Endothelial cell of umbilical vein (primary cell): ENCODE measurements around the gene ZNF423. TPM values are rescaled to one million over a fixed set of nuclear protein-coding genes. Genes with fewer than 3 reads are reported as not detected.

Experiments
- BruUV-seq: library from RNA; stranded (reverse); fragments of 400-500 nt; replicated peaks from 2 replicates; lab custom pipeline; 2021; lab: Mats Ljungman, UMichigan
- CTCF ChIA-PET: fragments of 300-600, 350-600 bp; sonication (Branson Sonifier 250); formaldehyde crosslinking; loops from one replicate; lab custom pipeline; 2021; ENCODE audit warnings: antibody characterized with exemption, inconsistent platforms; lab: Charles Lee
- POLR2A ChIA-PET: fragments of 300-600, 350-600 bp; sonication (Branson Sonifier 250); formaldehyde crosslinking; loops from one replicate; lab custom pipeline; 2021; ENCODE audit warnings: antibody characterized with exemption, inconsistent platforms; lab: Charles Lee
- DNase-seq: peaks from one replicate; pipeline ENCODE4 v3.0.0-alpha.2; 2011; ENCODE audit warnings: low read depth, low spot score
- FAIRE-seq: peaks from 2 replicates; lab custom pipeline; 2011; peaks lifted over from hg19 to GRCh38; lab: Jason Lieb, UNC
- H2AFZ ChIP-seq: 2 replicates; pipeline ENCODE4 v1.6.0; 2012; ENCODE audit warnings: low read depth, low read length, control low read depth, inconsistent platforms
- H3K27ac ChIP-seq: 2 replicates; pipeline ENCODE4 v1.5.1; 2011; ENCODE audit warnings: low read depth, mild to moderate bottlenecking, control low read depth, low read length, moderate library complexity; ENCODE audit not compliant: insufficient read depth
- H3K27me3 ChIP-seq, 2 experiments: 2 replicates each; pipeline versions ENCODE4 v1.6.0 to v1.6.1; 2011; ENCODE audit warnings: low read length in 2 of 2, mixed read lengths in 1 of 2; ENCODE audit not compliant: control insufficient read depth in 2 of 2, insufficient read depth in 2 of 2
- H3K36me3 ChIP-seq, 2 experiments: 2 replicates in 1 of 2; 3 replicates in 1 of 2; pipeline ENCODE4 v1.5.1; 2011; ENCODE audit warnings: low read length in 2 of 2, mild to moderate bottlenecking in 1 of 2, moderate library complexity in 1 of 2; ENCODE audit not compliant: control insufficient read depth in 2 of 2, insufficient read depth in 2 of 2; ENCODE audit errors: extremely low read depth in 1 of 2
- H3K4me1 ChIP-seq: 3 replicates; pipeline ENCODE4 v1.5.1; 2011; ENCODE audit warnings: mild to moderate bottlenecking, low read length; ENCODE audit not compliant: control insufficient read depth, insufficient read depth; ENCODE audit errors: extremely low read depth
- H3K4me2 ChIP-seq: 2 replicates; pipeline ENCODE4 v1.6.1; 2011; ENCODE audit warnings: low read length, control low read depth, mixed read lengths; ENCODE audit not compliant: insufficient read depth
- H3K4me3 ChIP-seq, 3 experiments: fragments of 200-600 bp in 1 of 3; sonication (generic), shearing (Covaris generic) in 1 of 3; replicated peaks in 1 of 3; 2 replicates each; pipeline ENCODE4 v1.5.1; 2011 to 2016; ENCODE audit warnings: control low read depth in 3 of 3, low read length in 3 of 3, mild to moderate bottlenecking in 2 of 3, inconsistent platforms in 1 of 3, low read depth in 1 of 3, moderate library complexity in 1 of 3; ENCODE audit not compliant: insufficient read depth in 1 of 3
- H3K79me2 ChIP-seq: 2 replicates; pipeline ENCODE4 v1.6.0; 2012; ENCODE audit warnings: low read length, inconsistent platforms; ENCODE audit not compliant: control insufficient read depth, insufficient read depth
- H3K9ac ChIP-seq: replicated peaks from 2 replicates; pipeline ENCODE3; 2011; ENCODE audit warnings: low read length, control low read depth; ENCODE audit not compliant: insufficient read depth; ENCODE audit errors: extremely low read depth
- H3K9me1 ChIP-seq: replicated peaks from 3 replicates; pipeline ENCODE4 v1.6.0; 2011; ENCODE audit warnings: mild to moderate bottlenecking, low read length; ENCODE audit not compliant: control insufficient read depth, insufficient read depth; ENCODE audit errors: extremely low read depth
- H3K9me3 ChIP-seq: replicated peaks from 2 replicates; pipeline ENCODE4 v1.5.1; 2012; ENCODE audit warnings: low read length, inconsistent platforms; ENCODE audit not compliant: control insufficient read depth, insufficient read depth
- H4K20me1 ChIP-seq: replicated peaks from 2 replicates; pipeline ENCODE3; 2011; ENCODE audit warnings: mild to moderate bottlenecking, low read length; ENCODE audit not compliant: control insufficient read depth, insufficient read depth; ENCODE audit errors: extremely low read depth
- EZH2 ChIP-seq: IDR thresholded peaks from 2 replicates; pipeline ENCODE4 v1.6.1; 2012; ENCODE audit warnings: borderline replicate concordance, low read depth, mild to moderate bottlenecking, moderate library complexity, low read length, inconsistent platforms; ENCODE audit not compliant: severe bottlenecking
- FOS ChIP-seq: IDR thresholded peaks from 2 replicates; pipeline ENCODE4 v1.6.1; 2011; ENCODE audit warnings: mild to moderate bottlenecking, low read length, moderate library complexity, borderline replicate concordance; ENCODE audit not compliant: insufficient read depth
- GATA2 ChIP-seq: IDR thresholded peaks from 2 replicates; pipeline ENCODE4 v1.7.0; 2011; ENCODE audit warnings: low read depth, mild to moderate bottlenecking, moderate library complexity, mixed read lengths, low read length; ENCODE audit not compliant: insufficient read length, insufficient read depth
- JUN ChIP-seq: IDR thresholded peaks from 2 replicates; pipeline ENCODE4 v1.6.1; 2011; ENCODE audit warnings: borderline replicate concordance, low read depth; ENCODE audit not compliant: insufficient read length, insufficient read depth
- MAX ChIP-seq: IDR thresholded peaks from 2 replicates; pipeline ENCODE4 v1.6.1; 2011; ENCODE audit not compliant: insufficient read depth, insufficient read length
- MYC ChIP-seq: IDR thresholded peaks from one replicate; pipeline ENCODE4 v1.6.1; 2011; ENCODE audit warnings: mild to moderate bottlenecking, low read depth, low read length
- POLR2A ChIP-seq: IDR thresholded peaks from 2 replicates; pipeline ENCODE4 v1.6.1; 2012; ENCODE audit warnings: low read depth, mild to moderate bottlenecking, control low read depth, low read length
- POLR2AphosphoS5 ChIP-seq: IDR thresholded peaks from 2 replicates; pipeline ENCODE4 v1.6.1; 2012; ENCODE audit warnings: low read depth, mild to moderate bottlenecking, control low read depth, low read length, moderate library complexity; ENCODE audit not compliant: insufficient read depth
- dilution Hi-C: fragments of 300-500 bp; cut with MboI; formaldehyde crosslinking; loops from one replicate; pipeline ENCODE4 v1.15.0; 2019; ENCODE audit warnings: low sequenced_read_pairs; ENCODE audit not compliant: extremely low pct_ligation_motif_present
- intact Hi-C: fragments of 100-400 bp; cut with micrococcal nuclease; formaldehyde crosslinking; loops from one replicate; pipeline ENCODE4 v1.10.0; 2022
- polyA plus RNA-seq, 4 experiments: library from polyadenylated mRNA; depleted of rRNA in 3 of 4; stranded (reverse) in 3 of 4; unstranded in 1 of 4; fragments of >200 nt; gene quantifications; 2 replicates each; pipeline versions ENCODE4 v1.2.1 to v1.2.3, GENCODE V29; 2011 to 2012; ENCODE audit warnings: missing spikeins in 1 of 4
- total RNA-seq: library from RNA; stranded (reverse); gene quantifications from 2 replicates; pipeline ENCODE4 v1.2.3, GENCODE V29; 2021
- TF ChIP-seq, protein P1 (sequence below), 2 donors: IDR thresholded peaks; 1 replicate in 1 of 2; 2 replicates in 1 of 2; pipeline ENCODE4 v1.5.1; 2011; ENCODE audit warnings: low read length in 2 of 2, mild to moderate bottlenecking in 2 of 2, moderate library complexity in 2 of 2, control low read depth in 1 of 2, inconsistent platforms in 1 of 2, low read depth in 1 of 2; ENCODE audit not compliant: insufficient read depth in 1 of 2; ENCODE audit errors: extremely low read depth in 1 of 2

ZNF423 gene
- total and polyA plus RNA-seq, 2 donors (not counting 3 experiments of a cell fraction or from before 2014, with no cell fraction given) = 2.2 to 8.1 TPM

GRCh38 chr16:49548325-49548970 is 307.5 kb downstream of the ZNF423 start:
- H3K27me3 ChIP-seq = no peaks in the 10 kb centered on the region
- no peak overlapping the region for H2AFZ ChIP-seq
- no peak overlapping the region for H3K4me2 ChIP-seq
- dilution Hi-C loops (no loop called here), intact Hi-C loops (no loop called here)
- H3K9ac ChIP-seq = no peak overlapping the region
- no peaks in the 10 kb centered on the region for H3K9me3 ChIP-seq
- no peaks in the 10 kb centered on the region for H3K4me1 ChIP-seq
- H3K36me3 ChIP-seq = no peaks in the 10 kb centered on the region
- no TSS peak for BruUV-seq
- H3K79me2 ChIP-seq = no peaks in the 10 kb centered on the region
- FAIRE-seq (no peak), DNase-seq (no peak)
- no peak overlapping the region for H3K27ac ChIP-seq
- TF ChIP-seq POLR2A (no peak), MYC (no peak), FOS (no peak), POLR2AphosphoS5 (no peak), EZH2 (no peak), MAX (no peak), GATA2 (no peak), JUN (no peak)
- TF ChIP-seq, protein P1, sequence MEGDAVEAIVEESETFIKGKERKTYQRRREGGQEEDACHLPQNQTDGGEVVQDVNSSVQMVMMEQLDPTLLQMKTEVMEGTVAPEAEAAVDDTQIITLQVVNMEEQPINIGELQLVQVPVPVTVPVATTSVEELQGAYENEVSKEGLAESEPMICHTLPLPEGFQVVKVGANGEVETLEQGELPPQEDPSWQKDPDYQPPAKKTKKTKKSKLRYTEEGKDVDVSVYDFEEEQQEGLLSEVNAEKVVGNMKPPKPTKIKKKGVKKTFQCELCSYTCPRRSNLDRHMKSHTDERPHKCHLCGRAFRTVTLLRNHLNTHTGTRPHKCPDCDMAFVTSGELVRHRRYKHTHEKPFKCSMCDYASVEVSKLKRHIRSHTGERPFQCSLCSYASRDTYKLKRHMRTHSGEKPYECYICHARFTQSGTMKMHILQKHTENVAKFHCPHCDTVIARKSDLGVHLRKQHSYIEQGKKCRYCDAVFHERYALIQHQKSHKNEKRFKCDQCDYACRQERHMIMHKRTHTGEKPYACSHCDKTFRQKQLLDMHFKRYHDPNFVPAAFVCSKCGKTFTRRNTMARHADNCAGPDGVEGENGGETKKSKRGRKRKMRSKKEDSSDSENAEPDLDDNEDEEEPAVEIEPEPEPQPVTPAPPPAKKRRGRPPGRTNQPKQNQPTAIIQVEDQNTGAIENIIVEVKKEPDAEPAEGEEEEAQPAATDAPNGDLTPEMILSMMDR (IDR thresholded peaks at IDR 0.05; ENCODE audit: extremely low read depth in 1 of 2, insufficient read depth in 1 of 2, low read depth in 1 of 2, low read length in 2 of 2) = no peak
- no peaks in the 10 kb centered on the region for H4K20me1 ChIP-seq
- ChIA-PET CTCF (interaction anchor here (2.1 kb wide), 1 partner anchor 45 kb away, joined by 5 read pairs; no protein-coding TSS in a partner anchor), POLR2A (no interaction called here)
- H3K9me1 ChIP-seq = no peaks in the 10 kb centered on the region
- H3K4me3 ChIP-seq = no peak overlapping the region
